NCI-H1105 (cell line): ENCODE data around the gene SMARCC1.

Experiments used
- DNase-seq: peaks from one replicate; lab custom pipeline; 2025; lab: John Stamatoyannopoulos, UW

The SMARCC1 gene

GRCh38 chr3:47540281-47540680 lies 241.4 kb downstream of the SMARCC1 start:
- no peak for DNase-seq

GRCh38 chr3:47536967-47537366 lies 244.7 kb downstream of the SMARCC1 start:
- DNase-seq = no peak

- no peak for DNase-seq
Measured at GRCh38 chr3:47536221-47536891, 245.3 kb downstream of the SMARCC1 start.
